Activated B cell treated with CpG ODN at 0.5 μM for 24 hours (primary cell): ENCODE measurements around the gene BICDL1. TPM values are rescaled to one million over a fixed set of nuclear protein-coding genes. Genes with fewer than 3 reads are reported as not detected.

Source experiments
- ATAC-seq: fragments of 200-7000 bp; cut with Tn5 transposase; one replicate; pipeline ENCODE4 v1.10.0; 2021; ENCODE audit warnings: low read depth, mild to moderate bottlenecking, moderate library complexity
- CTCF ChIA-PET: fragments of 350-600 bp; sonication (Branson Sonifier 250); formaldehyde crosslinking; loops from one replicate; lab custom pipeline; 2021; ENCODE audit warnings: antibody characterized with exemption; lab: Charles Lee
- POLR2A ChIA-PET: fragments of 350-600 bp; sonication (Branson Sonifier 250); formaldehyde crosslinking; loops from one replicate; lab custom pipeline; 2021; ENCODE audit warnings: antibody characterized with exemption; lab: Charles Lee
- DNase-seq: peaks from one replicate; pipeline ENCODE4 v3.0.0; 2022
- H3K27ac Mint-ChIP-seq: one replicate; pipeline ENCODE4 v1.8.0; 2020; ENCODE audit warnings: mixed read lengths
- H3K27me3 Mint-ChIP-seq: one replicate; pipeline ENCODE4 v1.8.0; 2021; ENCODE audit warnings: mixed read lengths
- H3K36me3 Mint-ChIP-seq: one replicate; pipeline ENCODE4 v1.8.0; 2021; ENCODE audit warnings: low read depth, mixed read lengths
- H3K4me1 Mint-ChIP-seq: one replicate; pipeline ENCODE4 v1.8.0; 2021; ENCODE audit warnings: mixed read lengths
- H3K4me3 Mint-ChIP-seq: one replicate; pipeline ENCODE4 v1.8.0; 2020; ENCODE audit warnings: mild to moderate bottlenecking, mixed read lengths
- H3K9me3 Mint-ChIP-seq: one replicate; pipeline ENCODE4 v1.8.0; 2020; ENCODE audit warnings: mixed read lengths
- intact Hi-C: fragments of 100-400 bp; cut with micrococcal nuclease; formaldehyde crosslinking; loops from one replicate; pipeline ENCODE4 v1.15.1; 2024
- total RNA-seq: library from RNA; stranded (reverse); gene quantifications from 2 replicates; pipeline ENCODE4 v1.2.3, GENCODE V29; 2022
- TF ChIP-seq, protein P1 (sequence below): fragments of 200-600 bp; IDR thresholded peaks from one replicate; pipeline ENCODE4 v1.8.0; 2022; ENCODE audit warnings: antibody characterized with exemption, mild to moderate bottlenecking

Gene BICDL1
- total RNA-seq, 1 donor from 2014 or later: 16.8 TPM

DNA sequence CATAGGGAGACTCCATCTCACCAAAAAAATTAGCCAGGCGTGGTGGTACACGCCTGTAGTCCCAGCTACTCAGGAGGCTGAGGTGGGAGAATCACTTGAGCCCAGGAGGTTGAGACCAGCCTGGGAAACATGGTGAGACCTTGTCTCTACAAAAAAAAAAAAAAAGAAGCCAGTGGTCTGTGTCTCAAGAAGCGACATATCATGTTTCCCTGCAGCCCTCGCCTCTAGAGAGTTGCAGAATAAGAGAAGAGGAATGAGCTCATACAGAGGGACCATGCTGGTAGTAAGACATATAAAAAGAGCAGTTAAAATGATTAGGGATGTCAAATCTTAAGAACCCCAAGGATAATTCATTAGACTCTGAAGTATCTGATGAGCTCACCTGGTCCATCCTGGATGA is 39.4 kb upstream of the BICDL1 start:
- peaks cover 6% of the 10 kb centered on the region for H3K27me3 Mint-ChIP-seq
- H3K27ac Mint-ChIP-seq: no peak overlapping the region
- ChIA-PET POLR2A (no interaction called here), CTCF (no interaction called here)
- no peak overlapping the region for H3K4me3 Mint-ChIP-seq
- H3K36me3 Mint-ChIP-seq: no peaks in the 10 kb centered on the region
- DNase-seq (no peak), ATAC-seq (no peak)
- H3K4me1 Mint-ChIP-seq: no peaks in the 10 kb centered on the region
- TF ChIP-seq, protein P1, sequence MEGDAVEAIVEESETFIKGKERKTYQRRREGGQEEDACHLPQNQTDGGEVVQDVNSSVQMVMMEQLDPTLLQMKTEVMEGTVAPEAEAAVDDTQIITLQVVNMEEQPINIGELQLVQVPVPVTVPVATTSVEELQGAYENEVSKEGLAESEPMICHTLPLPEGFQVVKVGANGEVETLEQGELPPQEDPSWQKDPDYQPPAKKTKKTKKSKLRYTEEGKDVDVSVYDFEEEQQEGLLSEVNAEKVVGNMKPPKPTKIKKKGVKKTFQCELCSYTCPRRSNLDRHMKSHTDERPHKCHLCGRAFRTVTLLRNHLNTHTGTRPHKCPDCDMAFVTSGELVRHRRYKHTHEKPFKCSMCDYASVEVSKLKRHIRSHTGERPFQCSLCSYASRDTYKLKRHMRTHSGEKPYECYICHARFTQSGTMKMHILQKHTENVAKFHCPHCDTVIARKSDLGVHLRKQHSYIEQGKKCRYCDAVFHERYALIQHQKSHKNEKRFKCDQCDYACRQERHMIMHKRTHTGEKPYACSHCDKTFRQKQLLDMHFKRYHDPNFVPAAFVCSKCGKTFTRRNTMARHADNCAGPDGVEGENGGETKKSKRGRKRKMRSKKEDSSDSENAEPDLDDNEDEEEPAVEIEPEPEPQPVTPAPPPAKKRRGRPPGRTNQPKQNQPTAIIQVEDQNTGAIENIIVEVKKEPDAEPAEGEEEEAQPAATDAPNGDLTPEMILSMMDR: no peak
- intact Hi-C loops: no loop called here
- no peaks in the 10 kb centered on the region for H3K9me3 Mint-ChIP-seq

- peaks cover 3% of the 10 kb centered on the region for H3K27me3 Mint-ChIP-seq
- peaks cover 23% of the 10 kb centered on the region for H3K9me3 Mint-ChIP-seq
- no peak for DNase-seq
- H3K4me1 Mint-ChIP-seq: no peaks in the 10 kb centered on the region
- intact Hi-C loops: no loop called here
- H3K36me3 Mint-ChIP-seq: no peaks in the 10 kb centered on the region
- H3K4me3 Mint-ChIP-seq: no peak overlapping the region
- TF ChIP-seq, protein P1: no peak
- ATAC-seq: no peak
- ChIA-PET POLR2A (no interaction called here), CTCF (no interaction called here)
- H3K27ac Mint-ChIP-seq: no peak overlapping the region
Measured at GRCh38 chr12:119956047-119956446, 33.0 kb upstream of the BICDL1 start.

- Mint-ChIP-seq H3K27me3 (no peaks in the 10 kb centered on the region), H3K36me3 (no peaks in the 10 kb centered on the region), H3K9me3 (peaks cover 23% of the 10 kb centered on the region), H3K27ac (no peak overlapping the region), H3K4me1 (no peaks in the 10 kb centered on the region), H3K4me3 (no peak overlapping the region)
- ChIA-PET POLR2A (no interaction called here), CTCF (no interaction called here)
- intact Hi-C loops: no loop called here
- TF ChIP-seq, protein P1: no peak
- DNase-seq (no peak), ATAC-seq (no peak)
Measured at GRCh38 chr12:119957135-119957534, 31.9 kb upstream of the BICDL1 start.

DNA sequence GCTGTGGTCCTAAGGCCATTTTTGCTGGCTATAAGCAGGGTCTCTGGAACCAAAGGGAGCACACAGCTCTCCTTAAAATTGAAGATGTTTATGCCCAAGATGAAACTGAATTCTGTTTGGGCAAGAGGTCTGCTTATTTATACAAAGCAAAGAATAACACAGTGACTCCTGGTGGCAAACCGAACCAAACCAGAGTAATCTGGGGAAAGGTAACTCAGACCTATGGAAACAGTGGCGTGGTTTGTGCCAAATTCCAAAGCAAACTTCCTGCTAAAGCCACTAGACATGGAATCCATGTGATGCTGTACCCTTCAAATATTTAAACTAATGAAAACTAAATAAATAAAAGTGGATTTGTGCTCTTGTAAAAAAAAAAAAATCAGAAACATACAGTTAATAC is 29.6 kb upstream of the BICDL1 start:
- H3K4me3 Mint-ChIP-seq: no peak overlapping the region
- intact Hi-C loops: no loop called here
- no peak overlapping the region for H3K27ac Mint-ChIP-seq
- H3K4me1 Mint-ChIP-seq: no peaks in the 10 kb centered on the region
- CTCF ChIA-PET: no interaction called here
- H3K9me3 Mint-ChIP-seq: peaks cover 23% of the 10 kb centered on the region
- no peaks in the 10 kb centered on the region for H3K36me3 Mint-ChIP-seq
- TF ChIP-seq, protein P1: no peak
- POLR2A ChIA-PET: no interaction called here
- no peak for ATAC-seq
- H3K27me3 Mint-ChIP-seq: no peaks in the 10 kb centered on the region
- DNase-seq: no peak

DNA sequence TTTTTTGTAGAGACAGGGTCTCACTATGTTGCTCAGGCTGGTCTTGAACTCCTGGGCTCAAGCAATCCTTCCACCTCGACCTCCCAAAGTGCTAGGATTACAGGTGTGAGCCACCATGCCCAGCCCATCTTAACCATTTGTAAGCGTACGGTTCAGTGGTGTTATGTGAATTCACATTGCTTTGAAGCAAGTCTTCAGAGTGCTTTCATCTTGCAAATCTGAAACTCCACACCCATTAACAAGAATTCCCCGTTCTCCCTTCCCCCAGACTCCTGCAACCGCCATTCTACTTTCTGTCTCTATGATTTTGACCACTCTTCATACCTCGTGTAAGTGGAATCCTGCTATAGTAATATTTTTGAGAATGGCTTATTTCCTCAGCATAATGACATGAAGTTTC is 24.9 kb upstream of the BICDL1 start:
- DNase-seq: no peak
- intact Hi-C loops: no loop called here
- peaks cover 2% of the 10 kb centered on the region for H3K9me3 Mint-ChIP-seq
- H3K36me3 Mint-ChIP-seq: no peaks in the 10 kb centered on the region
- H3K4me1 Mint-ChIP-seq: no peaks in the 10 kb centered on the region
- ChIA-PET CTCF (no interaction called here), POLR2A (no interaction called here)
- H3K27me3 Mint-ChIP-seq: peaks cover 2% of the 10 kb centered on the region
- TF ChIP-seq, protein P1: no peak
- no peak for ATAC-seq
- H3K4me3 Mint-ChIP-seq: no peak overlapping the region
- no peak overlapping the region for H3K27ac Mint-ChIP-seq
